Measurements from ENCODE around the gene ODAM. TPM values are rescaled to one million over a fixed set of nuclear protein-coding genes. Genes with fewer than 3 reads are reported as not detected.

ODAM gene
- total RNA-seq, 6 experiments from 2014 or later = not detected

DNA sequence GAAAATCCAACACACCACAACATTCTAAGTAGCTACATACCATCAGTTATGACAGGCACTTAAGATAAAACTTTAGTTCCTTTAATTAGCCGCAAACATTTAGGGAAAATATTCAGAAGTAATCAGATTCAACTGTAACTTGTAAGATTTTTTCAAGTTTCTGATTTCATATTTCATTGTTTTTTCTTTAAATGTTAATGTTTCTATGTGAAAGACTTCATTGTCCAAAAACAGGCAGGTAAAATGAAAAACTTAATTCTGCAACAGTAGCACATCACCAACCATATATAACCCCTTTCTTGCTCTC lies 11.6 kb upstream of the ODAM start:
- Mint-ChIP-seq H3K4me1 (ENCODE audit: low read depth) (no peaks in the 10 kb centered on the region), H3K27me3 (ENCODE audit: insufficient read depth) (no peaks in the 10 kb centered on the region), H3K4me3 (no peak overlapping the region), H3K27ac (no peak overlapping the region), H3K9me3 (peaks cover 6% of the 10 kb centered on the region), H3K36me3 (ENCODE audit: low read depth) (no peaks in the 10 kb centered on the region)
- DNase-seq = no peak
- TF ChIP-seq, protein P1, sequence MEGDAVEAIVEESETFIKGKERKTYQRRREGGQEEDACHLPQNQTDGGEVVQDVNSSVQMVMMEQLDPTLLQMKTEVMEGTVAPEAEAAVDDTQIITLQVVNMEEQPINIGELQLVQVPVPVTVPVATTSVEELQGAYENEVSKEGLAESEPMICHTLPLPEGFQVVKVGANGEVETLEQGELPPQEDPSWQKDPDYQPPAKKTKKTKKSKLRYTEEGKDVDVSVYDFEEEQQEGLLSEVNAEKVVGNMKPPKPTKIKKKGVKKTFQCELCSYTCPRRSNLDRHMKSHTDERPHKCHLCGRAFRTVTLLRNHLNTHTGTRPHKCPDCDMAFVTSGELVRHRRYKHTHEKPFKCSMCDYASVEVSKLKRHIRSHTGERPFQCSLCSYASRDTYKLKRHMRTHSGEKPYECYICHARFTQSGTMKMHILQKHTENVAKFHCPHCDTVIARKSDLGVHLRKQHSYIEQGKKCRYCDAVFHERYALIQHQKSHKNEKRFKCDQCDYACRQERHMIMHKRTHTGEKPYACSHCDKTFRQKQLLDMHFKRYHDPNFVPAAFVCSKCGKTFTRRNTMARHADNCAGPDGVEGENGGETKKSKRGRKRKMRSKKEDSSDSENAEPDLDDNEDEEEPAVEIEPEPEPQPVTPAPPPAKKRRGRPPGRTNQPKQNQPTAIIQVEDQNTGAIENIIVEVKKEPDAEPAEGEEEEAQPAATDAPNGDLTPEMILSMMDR (IDR thresholded peaks at IDR 0.05) = peak; percentile 28

GRCh38 chr4:70187216-70187615 lies 8.3 kb upstream of the ODAM start:
- H3K27ac Mint-ChIP-seq = no peak overlapping the region
- peaks cover 19% of the 10 kb centered on the region; the same call in 1 of the 2 replicates for H3K9me3 Mint-ChIP-seq
- no peak for DNase-seq
- TF ChIP-seq, protein P1 (IDR thresholded peaks at IDR 0.05) = no peak
- H3K4me3 Mint-ChIP-seq = no peak overlapping the region
- no peaks in the 10 kb centered on the region for H3K4me1 Mint-ChIP-seq (ENCODE audit: low read depth)
- no peaks in the 10 kb centered on the region for H3K27me3 Mint-ChIP-seq (ENCODE audit: insufficient read depth)
- no peaks in the 10 kb centered on the region for H3K36me3 Mint-ChIP-seq (ENCODE audit: low read depth)

DNA sequence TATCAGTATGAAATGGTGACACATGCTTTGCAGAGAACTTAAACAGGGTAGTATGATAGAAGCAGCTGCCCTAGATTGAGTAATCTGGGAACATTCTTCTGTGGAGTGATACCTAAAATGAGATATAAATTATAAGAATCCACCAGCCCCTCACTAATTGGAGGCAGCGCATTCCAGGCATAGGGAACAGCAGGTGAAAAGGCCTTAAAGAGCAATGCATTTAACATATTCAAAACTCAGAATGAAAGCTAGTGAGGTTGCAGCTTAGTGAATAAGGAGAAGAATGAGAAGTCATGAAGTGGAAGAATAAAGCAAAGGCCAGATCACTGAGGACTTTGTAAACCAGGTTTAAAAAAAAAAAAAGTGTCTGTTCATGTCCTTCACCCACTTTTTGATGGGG lies 4.9 kb upstream of the ODAM start:
- DNase-seq = no peak
- Mint-ChIP-seq H3K36me3 (ENCODE audit: low read depth) (no peaks in the 10 kb centered on the region), H3K9me3 (peaks cover 26% of the 10 kb centered on the region), H3K27ac (no peak overlapping the region), H3K27me3 (ENCODE audit: insufficient read depth) (no peaks in the 10 kb centered on the region), H3K4me3 (no peak overlapping the region), H3K4me1 (ENCODE audit: low read depth) (no peaks in the 10 kb centered on the region)
- TF ChIP-seq, protein P1 (IDR thresholded peaks at IDR 0.05) = no peak

GRCh38 chr4:70191647-70192046 lies 3.9 kb upstream of the ODAM start:
- Mint-ChIP-seq H3K27me3 (ENCODE audit: insufficient read depth) (no peaks in the 10 kb centered on the region), H3K36me3 (ENCODE audit: low read depth) (no peaks in the 10 kb centered on the region), H3K9me3 (peaks cover 31% of the 10 kb centered on the region), H3K4me3 (no peak overlapping the region), H3K27ac (no peak overlapping the region), H3K4me1 (ENCODE audit: low read depth) (no peaks in the 10 kb centered on the region)
- TF ChIP-seq, protein P1 (IDR thresholded peaks at IDR 0.05) = no peak
- no peak for DNase-seq

- no peak overlapping the region for H3K27ac Mint-ChIP-seq
- no peaks in the 10 kb centered on the region for H3K27me3 Mint-ChIP-seq (ENCODE audit: insufficient read depth)
- H3K4me3 Mint-ChIP-seq = no peak overlapping the region
- H3K36me3 Mint-ChIP-seq (ENCODE audit: low read depth) = no peaks in the 10 kb centered on the region
- no peaks in the 10 kb centered on the region for H3K4me1 Mint-ChIP-seq (ENCODE audit: low read depth)
- no peak for DNase-seq
- peaks cover 37% of the 10 kb centered on the region for H3K9me3 Mint-ChIP-seq
- TF ChIP-seq, protein P1 (IDR thresholded peaks at IDR 0.05) = no peak
These were observed 2.6 kb upstream of the ODAM start for GRCh38 chr4:70192895-70193294.

- peaks cover 31% of the 10 kb centered on the region for H3K9me3 Mint-ChIP-seq
- no peaks in the 10 kb centered on the region for H3K36me3 Mint-ChIP-seq (ENCODE audit: low read depth)
- H3K4me1 Mint-ChIP-seq (ENCODE audit: low read depth) = no peaks in the 10 kb centered on the region
- no peak for DNase-seq
- H3K4me3 Mint-ChIP-seq = no peak overlapping the region
- H3K27me3 Mint-ChIP-seq (ENCODE audit: insufficient read depth) = no peaks in the 10 kb centered on the region
- H3K27ac Mint-ChIP-seq = no peak overlapping the region
- TF ChIP-seq, protein P1 (IDR thresholded peaks at IDR 0.05) = no peak
These were observed 1.3 kb downstream of the ODAM start for GRCh38 chr4:70196857-70197256.

Measured in HFFc6 (cell line).